Gastrocnemius medialis (tissue), 4 donors: ENCODE measurements around the gene AP3S1.

Experiments used
- POLR2A ChIP-seq, 2 donors: fragments of 450-650 bp; IDR thresholded peaks; one replicate each; pipeline ENCODE4 v1.6.1; 2017; ENCODE audit warnings: antibody characterized with exemption in 2 of 2, mild to moderate bottlenecking in 2 of 2, moderate library complexity in 2 of 2
- TF ChIP-seq, protein P1 (sequence below), 5 experiments: fragments of 450-650 bp in 3 of 5; fragments of 200-600 bp in 2 of 5; sonication (generic) in 2 of 5; IDR thresholded peaks in 4 of 5; conservative IDR thresholded peaks in 1 of 5; 1 replicate in 4 of 5; 2 replicates in 1 of 5; pipeline ENCODE4 v1.5.1; 2016 to 2019; ENCODE audit warnings: antibody characterized with exemption in 5 of 5, mild to moderate bottlenecking in 3 of 5, moderate library complexity in 3 of 5

DNA sequence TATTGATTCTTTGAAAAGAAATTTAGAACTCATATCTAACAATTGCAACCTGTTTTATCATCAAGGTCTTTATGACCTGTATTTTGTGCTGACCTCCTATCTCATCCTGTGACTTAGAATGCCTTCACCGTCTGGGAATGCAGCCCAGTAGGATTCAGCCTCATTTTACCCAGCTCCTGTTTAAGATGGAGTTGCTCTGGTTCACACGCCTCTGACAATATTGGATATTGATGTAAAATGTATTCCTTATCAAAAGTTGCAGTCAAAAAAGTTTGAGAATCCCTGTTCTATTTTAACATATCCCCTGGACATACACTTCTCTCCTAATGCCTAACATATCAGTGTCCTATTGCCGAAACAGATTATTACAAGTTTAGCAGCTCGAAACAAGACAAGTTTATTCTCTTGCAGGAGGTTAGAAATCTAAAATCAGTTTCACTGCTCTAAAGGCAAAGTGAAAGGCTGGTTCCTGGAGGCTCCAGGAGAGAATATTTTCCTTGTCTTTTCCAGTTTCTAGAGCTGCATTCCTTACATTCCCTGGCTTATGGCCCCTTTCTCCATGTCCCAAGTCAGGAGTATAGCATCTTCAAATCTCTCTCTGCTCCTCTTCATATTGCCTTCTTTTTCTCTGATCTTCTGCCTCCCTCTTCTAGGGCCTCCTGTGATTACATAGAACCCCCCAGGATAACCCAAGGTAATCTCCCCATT lies 89.0 kb downstream of the AP3S1 start:
- TF ChIP-seq, protein P1, sequence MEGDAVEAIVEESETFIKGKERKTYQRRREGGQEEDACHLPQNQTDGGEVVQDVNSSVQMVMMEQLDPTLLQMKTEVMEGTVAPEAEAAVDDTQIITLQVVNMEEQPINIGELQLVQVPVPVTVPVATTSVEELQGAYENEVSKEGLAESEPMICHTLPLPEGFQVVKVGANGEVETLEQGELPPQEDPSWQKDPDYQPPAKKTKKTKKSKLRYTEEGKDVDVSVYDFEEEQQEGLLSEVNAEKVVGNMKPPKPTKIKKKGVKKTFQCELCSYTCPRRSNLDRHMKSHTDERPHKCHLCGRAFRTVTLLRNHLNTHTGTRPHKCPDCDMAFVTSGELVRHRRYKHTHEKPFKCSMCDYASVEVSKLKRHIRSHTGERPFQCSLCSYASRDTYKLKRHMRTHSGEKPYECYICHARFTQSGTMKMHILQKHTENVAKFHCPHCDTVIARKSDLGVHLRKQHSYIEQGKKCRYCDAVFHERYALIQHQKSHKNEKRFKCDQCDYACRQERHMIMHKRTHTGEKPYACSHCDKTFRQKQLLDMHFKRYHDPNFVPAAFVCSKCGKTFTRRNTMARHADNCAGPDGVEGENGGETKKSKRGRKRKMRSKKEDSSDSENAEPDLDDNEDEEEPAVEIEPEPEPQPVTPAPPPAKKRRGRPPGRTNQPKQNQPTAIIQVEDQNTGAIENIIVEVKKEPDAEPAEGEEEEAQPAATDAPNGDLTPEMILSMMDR (IDR thresholded peaks at IDR 0.05 in 4 of 5, conservative IDR thresholded peaks at IDR 0.05 in 1 of 5), result no peak
- no peak for TF ChIP-seq POLR2A (IDR thresholded peaks at IDR 0.05)
